HL-60 (cell line): ENCODE measurements around the gene MICU1.
"Not testable (repeated sequence)": the region's sequence is repeated elsewhere in the genome, so short reads cannot be mapped to it uniquely, and the experiment has no call there.

Source experiments
- CTCF ChIP-seq: IDR thresholded peaks from one replicate; pipeline ENCODE4 v1.5.1; 2011; ENCODE audit warnings: low read length, control low read depth, inconsistent platforms; ENCODE audit not compliant: insufficient read depth
- GABPA ChIP-seq: IDR thresholded peaks from 2 replicates; pipeline ENCODE4 v1.6.1; 2012; ENCODE audit warnings: low read depth
- POLR2AphosphoS5 ChIP-seq: IDR thresholded peaks from 2 replicates; pipeline ENCODE4 v1.6.1; 2012; ENCODE audit warnings: low read depth
- REST ChIP-seq: IDR thresholded peaks from 2 replicates; pipeline ENCODE4 v1.6.1; 2012; ENCODE audit warnings: low read depth; ENCODE audit not compliant: insufficient replicate concordance
- SPI1 ChIP-seq: IDR thresholded peaks from 2 replicates; pipeline ENCODE4 v1.6.1; 2012; ENCODE audit warnings: low read depth, mild to moderate bottlenecking, borderline replicate concordance

- TF ChIP-seq CTCF, REST, POLR2AphosphoS5, GABPA, SPI1: not testable (repeated sequence)
These were observed 240.9 kb downstream of the MICU1 start for GRCh38 chr10:72384982-72385381.
